GM13977 (cell line): ENCODE data around the gene TLE6.

Source experiments
- DNase-seq: peaks from one replicate; pipeline ENCODE4 v3.0.0; 2012; ENCODE audit warnings: low spot score
- in situ Hi-C: fragments of 300-500 bp; cut with MboI; formaldehyde crosslinking; loops from one replicate; pipeline ENCODE4 v1.12.0; 2022; ENCODE audit warnings: low sequenced_read_pairs, low pct_unique_long_range_greater_than_20kb, mixed read lengths, inconsistent platforms; ENCODE audit not compliant: unreplicated experiment
- TF ChIP-seq, protein P1 (sequence below): IDR thresholded peaks from 2 replicates; pipeline ENCODE4 v1.5.1; 2012; ENCODE audit warnings: mild to moderate bottlenecking, control low read depth; ENCODE audit not compliant: insufficient read depth; ENCODE audit errors: extremely low read depth, missing control alignments

The TLE6 gene

DNA sequence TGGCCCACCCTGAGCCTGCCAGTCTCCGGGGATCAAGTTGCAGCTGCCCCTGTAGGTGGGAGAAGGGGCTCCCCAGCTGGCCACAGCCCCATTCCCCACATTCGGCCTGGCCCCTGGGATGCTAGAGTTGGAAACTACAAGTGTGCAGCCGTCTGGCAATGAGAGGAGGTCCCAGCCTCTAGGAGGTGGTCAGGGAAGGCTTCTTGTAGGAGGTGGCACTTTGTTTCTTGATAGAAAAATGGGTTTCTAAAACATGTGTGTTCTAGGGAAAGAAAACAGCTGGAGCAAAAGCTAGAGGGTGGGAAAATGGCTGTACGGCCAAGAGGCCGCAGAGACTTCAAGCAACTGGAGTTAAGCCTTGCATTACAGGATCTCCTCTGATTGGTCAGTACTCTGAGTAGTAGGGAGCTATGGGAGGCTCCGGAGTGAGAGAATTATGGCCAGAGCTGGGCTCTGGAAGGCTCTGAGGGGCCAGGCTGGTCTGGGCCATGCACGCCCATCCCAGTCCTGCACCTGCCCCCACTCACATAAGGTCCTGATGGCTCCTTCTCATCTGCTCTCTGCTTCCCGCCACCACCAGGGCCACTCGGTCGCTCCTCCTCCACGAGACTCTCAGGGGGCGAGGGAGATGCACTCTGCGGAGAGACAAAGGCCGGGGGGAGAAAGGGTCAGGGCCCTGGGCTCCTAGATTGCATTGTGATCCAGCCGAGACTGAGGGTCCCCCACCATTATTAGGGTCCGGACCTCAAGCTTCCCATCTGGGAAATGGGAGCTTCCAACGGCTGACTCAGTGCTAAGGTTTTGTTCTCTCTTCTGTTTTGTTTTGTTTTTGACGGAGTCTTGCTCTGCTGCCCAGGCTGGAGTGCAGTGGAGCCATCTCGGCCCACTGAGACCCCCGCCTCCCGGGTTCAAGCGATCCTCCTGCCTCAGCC lies 38.0 kb downstream of the TLE6 start:
- in situ Hi-C loops = no loop called here

DNA sequence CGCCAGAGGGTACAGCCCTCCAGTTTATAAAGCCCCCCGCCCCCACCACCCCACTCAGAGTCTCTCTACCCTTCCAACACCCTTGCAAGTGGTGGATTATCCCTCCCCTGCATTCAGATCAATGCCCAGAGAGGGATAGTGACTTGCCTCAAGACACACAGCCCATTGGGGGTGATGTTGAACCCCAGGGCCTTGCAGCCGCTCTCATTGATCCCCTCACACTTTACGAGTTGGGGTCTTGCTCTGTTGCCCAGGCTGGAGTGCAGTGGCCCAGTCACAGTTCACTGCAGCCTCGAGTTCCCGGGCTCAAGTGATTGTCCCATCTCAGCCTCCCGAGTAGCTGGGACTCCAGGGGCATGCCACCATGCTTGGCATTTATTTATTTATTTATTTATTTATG lies 40.6 kb downstream of the TLE6 start:
- TF ChIP-seq, protein P1, sequence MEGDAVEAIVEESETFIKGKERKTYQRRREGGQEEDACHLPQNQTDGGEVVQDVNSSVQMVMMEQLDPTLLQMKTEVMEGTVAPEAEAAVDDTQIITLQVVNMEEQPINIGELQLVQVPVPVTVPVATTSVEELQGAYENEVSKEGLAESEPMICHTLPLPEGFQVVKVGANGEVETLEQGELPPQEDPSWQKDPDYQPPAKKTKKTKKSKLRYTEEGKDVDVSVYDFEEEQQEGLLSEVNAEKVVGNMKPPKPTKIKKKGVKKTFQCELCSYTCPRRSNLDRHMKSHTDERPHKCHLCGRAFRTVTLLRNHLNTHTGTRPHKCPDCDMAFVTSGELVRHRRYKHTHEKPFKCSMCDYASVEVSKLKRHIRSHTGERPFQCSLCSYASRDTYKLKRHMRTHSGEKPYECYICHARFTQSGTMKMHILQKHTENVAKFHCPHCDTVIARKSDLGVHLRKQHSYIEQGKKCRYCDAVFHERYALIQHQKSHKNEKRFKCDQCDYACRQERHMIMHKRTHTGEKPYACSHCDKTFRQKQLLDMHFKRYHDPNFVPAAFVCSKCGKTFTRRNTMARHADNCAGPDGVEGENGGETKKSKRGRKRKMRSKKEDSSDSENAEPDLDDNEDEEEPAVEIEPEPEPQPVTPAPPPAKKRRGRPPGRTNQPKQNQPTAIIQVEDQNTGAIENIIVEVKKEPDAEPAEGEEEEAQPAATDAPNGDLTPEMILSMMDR = no peak
- in situ Hi-C loops = no loop called here
- DNase-seq = no peak

More for the DNA sequence above, 38.0 kb downstream of the TLE6 start:
- TF ChIP-seq, protein P1 = no peak
- DNase-seq = no peak

DNA sequence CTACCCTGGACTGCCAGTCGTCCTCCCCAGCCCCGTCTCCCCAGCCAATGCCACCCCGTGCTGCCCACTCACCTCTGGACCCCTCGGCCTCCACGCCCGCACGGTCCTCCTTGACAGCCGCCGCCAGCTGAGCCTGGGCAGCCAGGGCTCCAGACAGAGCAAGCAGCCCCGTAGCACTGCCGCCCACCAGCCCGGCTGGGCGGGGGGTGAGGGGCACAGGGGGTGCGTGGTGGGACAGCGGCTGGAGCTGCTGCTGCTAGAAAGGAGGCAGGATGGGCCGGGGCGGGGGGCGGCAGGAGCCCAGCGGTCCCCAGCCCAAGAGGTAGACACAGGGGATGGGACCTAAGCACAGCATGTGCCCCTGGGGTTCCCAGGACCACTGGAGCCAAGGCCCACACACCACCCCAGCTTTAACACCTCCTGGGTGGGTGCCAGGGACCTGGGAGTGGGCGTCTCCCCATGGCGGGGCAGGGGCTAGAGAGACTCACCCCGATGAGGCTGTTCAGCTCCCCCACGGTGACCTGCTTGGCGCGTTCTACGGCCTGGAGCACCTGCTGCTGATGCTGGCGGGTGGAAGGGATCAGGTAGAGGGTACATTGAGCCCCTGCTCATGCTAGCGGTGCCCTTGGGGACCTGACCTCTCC lies 42.0 kb downstream of the TLE6 start:
- in situ Hi-C loops = no loop called here
- no peak for DNase-seq
- TF ChIP-seq, protein P1 = no peak

DNA sequence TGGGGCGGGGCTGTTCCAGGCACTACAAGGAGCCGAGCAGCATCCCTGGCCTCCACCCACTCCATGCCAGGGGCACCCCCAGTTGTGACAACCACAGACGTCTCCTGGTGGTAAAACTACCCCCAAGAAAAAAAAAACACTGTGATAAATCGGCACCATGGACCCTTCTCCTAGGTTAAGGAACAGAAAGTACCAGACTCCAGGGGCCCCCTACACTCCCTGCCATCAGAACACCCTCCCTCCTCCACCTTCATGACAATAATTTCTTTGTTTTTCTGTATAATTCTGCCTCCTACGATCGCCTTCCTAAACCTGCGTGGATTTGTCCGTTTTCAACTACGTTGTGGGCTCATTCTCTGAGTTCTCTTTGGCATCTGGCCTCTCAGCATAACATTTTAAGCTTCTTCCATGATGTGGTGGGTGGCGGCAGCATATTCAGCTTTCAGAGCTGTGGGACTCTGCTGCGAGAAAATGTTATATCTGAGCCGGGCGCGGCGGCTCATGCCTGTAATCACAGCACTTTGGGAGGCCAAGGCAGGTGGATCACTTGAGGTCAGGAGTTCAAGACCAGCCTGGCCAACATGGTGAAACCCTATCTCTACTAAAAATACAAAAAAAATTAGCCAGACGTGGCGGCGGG lies 43.1 kb downstream of the TLE6 start:
- TF ChIP-seq, protein P1 = no peak
- DNase-seq = no peak
- in situ Hi-C loops = no loop called here

DNA sequence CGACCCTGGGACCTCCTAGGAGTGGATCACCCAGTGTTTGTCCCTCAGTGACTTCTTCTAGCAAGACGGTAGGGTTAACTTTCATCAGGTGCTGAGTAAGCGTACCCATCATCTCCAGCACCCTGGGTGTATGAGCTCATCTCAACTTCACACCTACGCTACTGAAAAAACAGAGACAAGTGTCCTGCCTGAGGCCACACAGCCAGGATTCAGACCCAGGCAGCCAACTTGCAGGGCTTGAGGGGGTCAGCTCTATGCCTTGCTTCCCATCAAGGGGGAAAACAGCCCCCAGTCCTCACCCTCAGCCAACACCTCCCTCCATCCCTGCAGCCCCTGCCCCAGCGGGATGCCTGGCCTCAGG lies 47.1 kb downstream of the TLE6 start:
- TF ChIP-seq, protein P1 = no peak
- in situ Hi-C loops = no loop called here
- DNase-seq = no peak

DNA sequence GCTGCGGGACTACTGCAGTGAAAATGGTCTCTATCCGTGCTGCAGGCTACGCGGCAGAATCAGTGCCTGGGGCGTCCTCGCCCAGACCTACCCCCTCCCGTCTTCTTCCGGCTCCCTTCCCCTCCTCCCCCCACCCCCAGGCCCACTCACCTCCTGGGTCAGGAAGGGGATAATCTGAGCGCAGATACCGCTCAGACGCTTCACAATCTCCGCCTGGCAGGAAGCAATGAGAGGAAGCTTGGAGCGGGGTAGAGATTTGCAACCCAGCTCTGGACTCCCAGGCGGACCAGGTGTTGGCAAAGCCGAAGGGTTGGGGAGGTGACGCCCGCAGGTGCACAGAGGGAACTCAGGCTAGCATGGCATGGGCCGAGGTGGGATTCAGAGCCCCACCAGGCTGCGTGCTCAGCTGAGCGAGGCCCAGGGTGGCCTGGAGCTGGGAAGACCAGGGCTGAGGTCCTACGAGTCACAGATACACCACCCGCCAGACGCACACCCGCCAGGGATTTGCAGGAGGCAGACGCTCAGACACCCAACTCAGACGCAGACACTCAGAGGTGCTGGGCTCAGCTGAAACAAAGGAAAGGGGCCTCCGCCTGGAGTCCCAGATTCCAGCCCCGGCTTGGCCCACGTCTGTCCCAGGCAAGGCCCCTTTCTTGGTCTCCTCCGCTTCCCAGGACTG lies 47.6 kb downstream of the TLE6 start:
- TF ChIP-seq, protein P1 = no peak
- in situ Hi-C loops = no loop called here
- DNase-seq = no peak
